Epidermal melanocyte (primary cell): Measurements from ENCODE around the gene SCN9A.
"Not testable (repeated sequence)": the region's sequence is repeated elsewhere in the genome, so short reads cannot be mapped to it uniquely, and the experiment has no call there.

Source experiments
- DNase-seq: peaks from one replicate; pipeline ENCODE4 v3.0.0; 2011; ENCODE audit warnings: low spot score; ENCODE audit not compliant: insufficient read length

SCN9A gene

DNA sequence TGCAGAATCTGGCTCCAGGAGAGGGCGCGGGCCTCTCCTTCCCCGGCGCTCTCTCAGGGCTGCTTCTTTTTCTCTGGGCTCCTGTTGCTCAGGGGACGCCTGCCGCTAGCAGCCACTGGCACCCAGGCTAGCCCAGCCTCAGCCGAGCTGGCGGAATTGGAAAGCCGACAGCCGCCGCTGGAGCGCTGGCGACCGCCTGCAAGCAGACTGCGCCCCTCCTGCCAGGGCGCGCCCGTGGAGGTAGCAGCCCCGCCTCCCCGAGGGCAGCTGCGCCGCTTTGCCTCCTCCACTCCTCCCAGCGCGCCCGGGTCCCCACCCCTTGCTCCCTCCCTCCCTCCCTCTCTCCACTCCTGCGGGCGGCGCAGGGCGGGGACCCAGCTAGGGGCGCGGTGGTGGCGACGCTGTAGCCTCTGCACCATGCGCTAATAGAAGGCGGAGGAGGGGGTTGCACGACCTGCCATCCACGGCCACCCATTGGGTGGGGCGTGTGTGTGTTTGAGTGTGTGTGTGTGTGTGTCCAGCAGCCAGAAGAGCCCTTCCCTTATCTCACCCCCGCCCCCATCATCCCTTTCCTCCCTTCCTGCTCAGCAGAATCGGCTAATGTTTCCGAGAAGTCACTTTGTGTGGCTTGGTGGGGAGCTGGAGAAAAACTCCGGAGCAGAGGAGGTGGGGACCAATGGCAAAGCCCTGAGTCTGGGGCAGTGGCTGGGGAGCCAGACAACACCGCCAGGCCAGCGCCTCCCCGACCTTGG, at the start of gene SCN9A:
TSS of gene SCN9A (minus strand) at position 209 of the 752 bp plus-strand sequence. CDS start 64,188 bp downstream, outside the sequence.
- DNase-seq: peak; percentile 37

DNA sequence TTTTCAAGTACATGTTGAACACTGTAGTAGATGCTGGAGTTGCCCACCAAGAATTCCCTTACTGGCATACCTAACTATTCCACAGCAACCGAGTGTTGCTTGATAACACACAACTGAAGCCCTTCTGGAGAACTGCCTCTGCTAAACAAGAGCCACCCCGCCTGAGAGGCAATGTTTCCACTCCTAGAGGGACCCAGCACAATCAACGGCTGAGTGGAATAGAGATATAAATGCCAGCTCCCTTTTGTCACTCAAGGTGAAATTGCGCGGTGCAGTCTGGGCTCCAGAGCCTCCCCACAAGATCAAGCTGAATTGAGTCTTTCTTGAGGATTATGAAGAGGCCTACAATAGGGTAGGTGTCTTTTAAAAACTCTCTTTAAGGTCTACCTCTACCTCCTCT, 49.1 kb upstream of the SCN9A start:
- DNase-seq: no peak

- no peak for DNase-seq
Observed at GRCh38 chr2:166419616-166419934, 43.8 kb upstream of the SCN9A start.

DNA sequence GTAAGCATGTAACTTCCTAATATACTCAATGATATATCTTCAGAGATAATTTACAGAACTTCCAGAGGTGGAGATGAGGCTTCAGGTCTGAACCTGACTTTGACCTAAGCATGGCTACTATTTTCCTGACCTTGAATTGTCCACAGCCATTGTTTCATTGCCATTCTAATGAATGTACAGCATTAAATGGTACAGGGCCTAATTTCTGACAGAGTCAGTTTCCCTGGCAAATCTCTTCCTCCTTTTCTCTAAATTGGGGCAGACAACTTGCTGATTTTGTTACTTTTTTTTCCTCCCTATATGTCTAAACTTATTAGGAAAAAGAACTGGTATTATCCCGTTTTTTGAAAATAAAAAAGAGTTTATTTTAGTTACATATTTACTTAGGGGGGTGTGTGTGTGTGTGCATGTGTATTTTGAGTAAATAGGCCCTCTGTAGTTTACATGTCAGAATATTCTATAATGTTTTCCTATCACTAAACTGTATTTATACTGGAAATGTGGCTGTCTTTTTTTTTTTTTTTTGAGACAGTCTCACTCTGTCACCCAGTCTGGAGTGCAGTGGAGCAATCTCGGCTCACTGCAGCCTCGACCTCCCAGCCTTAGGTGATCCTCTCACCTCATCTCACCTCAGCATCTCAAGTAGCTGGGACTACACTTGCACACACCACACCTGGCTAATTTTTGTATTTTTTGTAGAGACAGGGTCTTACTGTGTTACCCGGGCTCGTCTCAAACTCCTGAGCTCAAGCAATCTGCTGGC, 43.3 kb upstream of the SCN9A start:
- DNase-seq: no peak

- no peak for DNase-seq
Observed at GRCh38 chr2:166417669-166418068, 41.9 kb upstream of the SCN9A start.

GRCh38 chr2:166413255-166413654, 37.5 kb upstream of the SCN9A start:
- no peak for DNase-seq

- DNase-seq: no peak
Observed at GRCh38 chr2:166411473-166412230, 35.9 kb upstream of the SCN9A start.

DNA sequence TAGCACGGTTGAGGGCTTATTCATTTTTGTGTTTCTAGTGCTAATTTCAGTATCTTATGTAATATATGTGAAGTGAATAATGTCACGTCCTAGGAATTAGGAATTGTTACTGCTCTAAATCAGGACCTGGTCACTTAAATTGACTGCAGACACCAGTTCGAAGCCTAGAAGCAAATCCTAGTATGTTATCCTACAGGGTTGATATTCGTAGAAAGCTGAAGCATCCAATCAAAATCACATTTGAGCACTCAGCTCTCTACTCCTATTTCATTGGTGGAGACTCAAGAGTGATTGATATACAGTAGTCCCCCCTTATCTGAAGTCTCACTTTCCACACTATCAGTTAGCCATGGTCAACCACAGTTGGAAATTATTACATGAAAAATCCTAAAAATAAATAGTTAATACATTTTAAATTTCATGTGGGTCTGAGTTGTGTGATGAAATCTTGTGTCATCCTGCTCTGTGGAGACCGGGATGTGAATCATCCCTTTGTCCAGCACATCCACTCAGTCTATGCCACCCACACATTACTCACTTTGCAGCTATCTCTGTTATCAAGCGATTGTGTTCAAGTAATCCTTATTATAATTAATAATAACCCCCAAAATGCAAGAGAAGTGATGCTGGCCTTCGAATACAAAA, 35.2 kb upstream of the SCN9A start:
- DNase-seq: no peak

DNA sequence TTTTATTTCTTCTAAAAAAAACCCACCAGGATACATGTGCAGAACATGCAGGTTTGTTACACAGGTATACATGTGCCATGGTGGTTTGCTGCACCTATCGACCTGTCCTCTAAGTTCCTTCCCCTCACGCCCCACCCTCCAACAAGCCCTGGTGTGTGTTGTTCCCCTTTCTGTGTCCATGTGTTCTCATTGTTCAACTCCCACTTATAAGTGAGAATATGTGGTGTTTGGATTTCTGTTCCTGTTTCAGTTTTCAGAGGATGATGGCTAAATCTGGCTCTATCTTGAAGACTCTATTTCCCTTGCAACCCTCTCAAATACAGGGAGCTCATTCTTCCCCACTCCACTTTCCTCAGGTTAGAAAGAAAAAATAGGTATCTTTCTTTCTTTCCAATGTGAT, 32.0 kb upstream of the SCN9A start:
- not testable (repeated sequence) for DNase-seq

DNA sequence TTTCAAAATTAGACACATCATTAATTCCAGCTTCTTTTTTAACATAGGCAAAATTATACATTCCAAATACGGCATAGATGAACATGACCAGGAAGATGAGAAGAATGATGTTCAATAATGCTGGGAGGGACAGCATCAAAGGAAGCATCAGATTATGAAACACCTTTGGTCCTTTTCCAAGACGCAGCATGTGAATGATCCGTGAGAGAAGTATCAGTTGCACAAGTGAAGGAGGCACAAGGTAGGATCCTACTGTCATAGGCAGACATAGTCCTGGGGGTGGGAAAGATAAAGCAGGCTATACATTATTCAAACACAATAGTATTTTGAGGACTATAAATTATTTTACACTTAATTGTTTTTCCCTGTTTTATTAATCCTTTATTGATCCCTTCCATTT, 30.6 kb upstream of the SCN9A start:
- no peak for DNase-seq

DNA sequence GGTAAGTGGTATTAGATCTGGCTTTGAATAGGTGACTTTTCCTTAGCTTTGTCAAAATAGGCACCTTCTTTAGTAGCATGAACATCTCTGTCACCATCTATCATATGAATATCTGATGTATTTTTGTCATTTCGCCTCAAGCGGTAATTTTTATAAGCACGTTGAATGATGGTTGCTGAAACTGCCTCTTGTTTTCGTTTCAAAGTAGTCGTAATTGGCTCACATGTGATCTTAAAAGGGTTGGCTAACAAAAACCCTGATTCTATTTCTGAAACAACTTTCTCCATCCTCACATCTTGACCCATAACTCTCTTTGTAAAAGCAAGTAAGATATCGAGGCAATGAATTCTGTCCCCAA, 29.8 kb upstream of the SCN9A start:
- DNase-seq: no peak

GRCh38 chr2:166404831-166405568, 29.3 kb upstream of the SCN9A start:
- DNase-seq: no peak

- no peak for DNase-seq
Observed at GRCh38 chr2:166394245-166394644, 18.5 kb upstream of the SCN9A start.

DNA sequence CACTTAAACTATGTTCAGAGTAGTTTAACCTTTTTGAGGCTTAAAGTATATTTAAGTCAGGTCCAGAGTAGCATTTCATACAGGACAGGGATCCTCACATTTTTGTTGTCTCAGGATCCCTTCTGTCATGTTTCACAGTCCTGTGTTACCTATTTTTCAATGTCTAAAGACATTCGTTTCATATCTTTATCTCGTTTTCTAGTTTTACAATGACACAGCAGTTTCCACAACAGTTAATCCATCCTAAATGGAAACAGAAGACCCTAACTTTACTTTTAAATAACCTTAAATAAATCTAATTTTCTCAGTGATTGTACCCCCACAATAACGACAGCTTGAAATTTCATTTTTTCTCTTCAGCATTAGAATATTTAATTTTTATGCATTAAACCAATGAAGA, 17.3 kb upstream of the SCN9A start:
- no peak for DNase-seq

DNA sequence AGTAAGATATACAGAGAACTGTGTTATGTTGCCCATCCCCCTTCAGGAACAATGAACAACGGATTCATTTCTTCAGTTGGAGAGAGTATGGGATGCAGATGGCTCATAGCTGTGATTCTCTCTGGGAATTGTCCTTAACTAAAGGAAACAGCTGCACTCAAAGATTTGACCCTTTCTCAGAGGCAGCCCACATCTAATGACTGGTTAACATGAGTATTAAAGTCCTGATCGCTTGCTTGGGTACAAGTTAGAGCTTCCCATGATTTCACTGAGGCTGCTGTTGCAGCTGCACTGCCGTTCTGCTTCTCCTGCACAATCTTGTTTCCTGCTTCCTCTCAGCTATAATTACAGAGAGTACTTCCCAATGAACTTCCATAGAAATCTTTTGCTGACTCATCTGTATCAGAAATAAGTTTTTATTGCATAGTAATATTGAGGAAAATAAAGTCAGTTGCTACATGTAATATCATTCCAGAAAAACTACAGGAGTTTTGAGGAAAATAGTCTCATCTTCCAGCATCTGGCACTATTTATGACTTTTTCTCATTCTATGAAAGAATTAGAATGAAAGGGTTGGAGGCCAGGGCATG, 12.8 kb upstream of the SCN9A start:
- DNase-seq: no peak

DNA sequence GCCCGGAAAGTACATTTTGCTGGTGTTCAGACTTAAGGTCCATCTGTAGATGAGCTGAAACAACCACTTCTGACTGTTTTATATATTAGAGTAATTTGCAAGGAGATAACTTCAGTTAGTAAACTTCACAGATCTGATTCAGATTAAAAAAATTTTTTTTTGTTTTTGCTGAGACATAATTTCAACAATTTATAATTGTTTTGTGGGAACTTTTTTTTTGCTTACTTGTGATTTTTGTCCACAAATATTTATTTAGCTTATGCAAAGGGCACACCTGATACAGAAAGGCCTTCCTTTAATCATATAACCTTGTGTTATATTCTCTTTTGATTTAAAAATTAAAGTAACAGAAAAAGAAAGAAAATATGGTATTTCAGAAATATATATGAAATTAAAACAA, 9.6 kb upstream of the SCN9A start:
- DNase-seq: no peak

DNA sequence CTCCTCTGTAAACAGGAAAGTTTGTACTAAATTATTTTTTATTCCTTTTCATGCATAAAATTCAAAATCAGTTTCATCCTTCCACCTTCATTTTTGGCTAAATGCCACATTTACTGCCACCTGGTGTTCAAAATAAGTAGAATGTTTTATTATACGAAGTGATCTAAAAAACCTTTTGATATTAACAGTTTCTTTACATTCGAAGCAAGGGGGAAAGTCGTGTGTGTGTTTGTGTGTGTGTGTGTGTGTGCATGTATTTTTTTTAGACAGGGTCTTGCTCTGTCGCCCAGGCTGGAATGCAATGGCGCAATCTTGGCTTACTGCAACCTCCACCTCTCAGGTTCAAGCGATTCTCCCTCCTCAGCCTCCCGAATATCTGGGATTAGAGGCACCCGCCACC, 9.0 kb upstream of the SCN9A start:
- no peak for DNase-seq

- no peak for DNase-seq
Observed at GRCh38 chr2:166382448-166382847, 6.7 kb upstream of the SCN9A start.

DNA sequence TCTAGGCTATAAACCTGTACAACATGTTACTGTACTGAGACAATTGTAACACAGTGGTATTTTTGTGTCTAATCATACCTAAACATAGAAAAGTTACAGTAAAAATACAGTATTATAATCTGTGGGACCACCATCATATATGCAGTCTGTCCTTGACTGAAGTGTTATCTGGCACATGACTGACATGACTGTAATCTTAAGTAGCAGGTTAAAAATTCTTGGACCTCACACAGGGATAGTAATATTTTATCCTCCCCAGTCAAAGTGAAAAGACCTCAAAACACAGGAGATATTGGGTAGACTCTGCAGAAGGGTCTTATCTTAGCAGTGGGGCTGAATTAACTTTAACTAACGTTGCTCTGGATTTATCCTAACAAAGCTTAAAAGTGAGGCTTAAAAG, 4.9 kb upstream of the SCN9A start:
- no peak for DNase-seq

DNA sequence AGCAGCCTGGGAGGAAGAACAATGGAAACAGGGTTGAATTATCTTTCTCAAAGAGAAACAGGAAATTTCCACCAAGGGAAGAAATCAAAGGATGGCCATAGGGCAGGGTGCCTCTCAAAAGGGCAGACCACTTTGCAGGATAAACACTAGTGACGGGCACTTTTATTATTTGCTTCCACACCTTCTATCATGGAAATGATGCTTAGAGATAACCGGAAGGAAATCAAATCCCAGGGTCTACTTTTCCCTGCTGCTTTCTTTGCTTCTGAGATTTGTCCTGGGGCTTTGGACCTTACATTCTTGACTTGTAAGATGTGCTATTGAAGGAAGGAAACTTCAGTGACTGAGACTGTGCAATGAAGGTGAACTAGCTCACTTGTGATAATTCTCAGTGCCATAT, 1.1 kb upstream of the SCN9A start:
- DNase-seq: no peak

DNA sequence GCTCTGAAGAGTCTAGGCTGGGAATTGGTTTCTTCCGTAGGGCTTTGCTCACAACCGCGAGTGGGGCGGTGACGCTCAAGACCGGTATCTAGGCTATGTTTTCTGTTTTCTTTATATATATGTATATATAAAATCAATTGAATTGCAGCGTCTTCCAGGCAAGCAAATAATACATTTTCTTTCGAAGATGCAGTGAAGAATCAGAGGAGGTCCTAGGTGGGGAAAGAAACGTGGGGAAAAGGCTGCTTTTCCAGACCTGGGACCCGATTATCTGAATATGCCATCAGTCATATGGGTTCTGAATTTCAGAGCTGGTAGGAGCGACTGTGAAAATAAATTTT, 714 bp upstream of the SCN9A start:
- no peak for DNase-seq
